Measurements from ENCODE around the gene TSPEAR.

Gene TSPEAR

GRCh38 chr21:44527983-44528633 lies 183.3 kb downstream of the TSPEAR start:
- no peak for DNase-seq (ENCODE audit: low spot score)

GRCh38 chr21:44527156-44527982 lies 184.0 kb downstream of the TSPEAR start:
- no peak for DNase-seq (ENCODE audit: low spot score)

- no peak for DNase-seq (ENCODE audit: low spot score)
Observed at GRCh38 chr21:44526096-44526997, 185.0 kb downstream of the TSPEAR start.

DNA sequence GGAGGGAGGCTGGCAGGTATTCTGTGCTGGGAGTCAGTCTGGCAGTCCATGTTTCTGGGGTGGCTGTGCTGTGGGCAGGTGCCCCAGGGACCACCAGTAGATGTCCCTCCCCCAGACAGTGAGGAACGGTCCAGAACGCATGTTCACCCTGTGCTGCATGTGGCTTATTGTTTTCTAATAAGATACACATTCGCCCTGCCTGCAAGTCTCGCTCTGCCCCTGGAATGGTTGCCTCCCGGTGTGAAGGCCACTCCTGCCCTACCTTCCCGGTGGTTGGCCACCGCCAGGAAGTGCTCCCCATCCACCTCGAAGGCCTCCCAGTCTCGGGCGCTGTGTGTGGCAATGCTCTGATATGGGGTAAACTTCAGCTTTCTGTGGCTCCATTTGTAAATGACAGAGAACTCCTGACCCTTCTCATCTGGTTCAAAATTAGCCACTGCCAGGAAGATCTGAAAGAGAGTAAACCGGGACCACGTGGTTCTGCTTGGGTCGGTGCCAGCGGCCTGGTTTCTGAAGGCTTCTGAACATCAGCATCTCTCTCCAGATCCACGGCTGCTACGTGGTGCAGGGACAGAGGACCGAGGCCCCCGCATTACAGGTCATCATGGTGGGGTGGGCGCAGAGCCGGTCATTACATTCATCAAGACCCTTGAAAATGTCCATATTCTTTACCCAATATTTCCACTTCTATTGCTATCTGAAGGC lies 185.8 kb downstream of the TSPEAR start:
- DNase-seq (ENCODE audit: low spot score): no peak

DNA sequence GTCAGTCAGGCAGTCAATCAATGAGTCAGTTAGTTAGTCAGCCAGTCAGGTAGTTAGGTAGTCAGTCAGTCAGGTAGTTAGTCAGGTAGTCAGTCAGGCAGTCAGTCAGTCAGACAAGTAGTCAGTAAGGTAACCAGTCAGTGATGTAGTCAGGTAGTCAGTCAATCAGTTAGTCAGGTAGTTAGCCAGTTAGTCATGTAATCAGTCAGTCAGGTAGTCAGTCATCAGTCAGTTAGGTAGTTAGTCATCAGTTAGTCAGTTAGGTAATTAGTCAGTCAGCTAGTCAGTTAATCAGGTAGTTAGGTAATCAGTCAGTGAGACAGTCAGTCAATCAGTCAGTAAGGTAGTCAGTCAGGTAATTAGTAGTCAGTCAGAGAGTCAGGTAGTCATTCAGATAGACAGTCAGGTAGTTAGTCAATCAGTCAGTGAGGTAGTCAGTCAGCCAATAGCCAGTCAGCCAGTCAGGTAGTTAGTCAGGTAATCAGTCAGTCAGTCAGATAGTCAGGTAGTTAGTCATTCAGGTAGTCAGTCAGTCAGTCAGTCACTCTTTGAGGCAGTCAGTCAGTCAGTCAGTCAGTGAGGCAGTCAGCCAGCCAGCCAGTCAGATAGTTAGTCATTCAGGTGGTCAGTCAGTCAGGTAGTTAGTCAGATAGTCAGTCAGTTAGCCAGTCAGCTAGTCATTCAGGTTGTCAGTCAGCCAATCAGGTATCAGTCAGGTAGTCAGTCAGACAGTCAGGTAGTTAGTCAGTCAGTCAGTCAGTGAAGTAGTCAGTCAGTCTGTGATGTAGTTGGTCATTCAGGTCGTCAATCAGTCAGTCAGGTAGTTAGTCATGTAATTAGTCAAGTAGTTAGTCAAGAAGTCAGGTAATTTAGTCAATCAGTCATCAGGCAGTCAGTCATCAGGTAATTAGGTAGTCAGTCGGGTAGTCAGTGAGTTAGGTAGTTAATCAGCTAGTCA lies 186.7 kb downstream of the TSPEAR start:
- DNase-seq (ENCODE audit: low spot score): no peak

- no peak for DNase-seq (ENCODE audit: low spot score)
Observed at GRCh38 chr21:44523567-44524413, 187.6 kb downstream of the TSPEAR start.

DNA sequence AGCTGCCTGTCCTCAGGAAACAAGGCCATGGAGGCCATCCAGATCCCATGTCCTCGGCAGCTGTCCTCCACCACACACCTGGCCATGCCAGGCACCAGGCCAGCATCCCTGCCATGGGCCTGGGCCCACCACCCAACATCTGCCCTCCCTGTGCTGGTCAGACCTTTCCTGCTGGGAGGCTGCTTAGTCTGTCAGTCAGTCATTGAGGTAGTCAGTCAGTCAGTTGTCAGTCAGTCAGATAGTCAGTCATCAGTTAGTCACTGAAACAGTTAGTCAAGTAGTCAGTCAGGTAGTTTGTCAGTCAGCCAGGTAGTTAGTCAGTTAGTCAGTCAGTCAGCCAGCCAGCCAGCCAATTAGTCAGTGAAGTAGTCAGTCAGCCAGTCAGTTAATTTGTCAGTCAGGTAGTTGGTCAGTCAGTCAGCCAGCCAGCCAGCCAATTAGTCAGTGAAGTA lies 188.6 kb downstream of the TSPEAR start:
- DNase-seq (ENCODE audit: low spot score): no peak

- no peak for DNase-seq (ENCODE audit: low spot score)
Observed at GRCh38 chr21:44521928-44522752, 189.2 kb downstream of the TSPEAR start.

- no peak for DNase-seq (ENCODE audit: low spot score)
Observed at GRCh38 chr21:44521301-44521927, 190.0 kb downstream of the TSPEAR start.

DNA sequence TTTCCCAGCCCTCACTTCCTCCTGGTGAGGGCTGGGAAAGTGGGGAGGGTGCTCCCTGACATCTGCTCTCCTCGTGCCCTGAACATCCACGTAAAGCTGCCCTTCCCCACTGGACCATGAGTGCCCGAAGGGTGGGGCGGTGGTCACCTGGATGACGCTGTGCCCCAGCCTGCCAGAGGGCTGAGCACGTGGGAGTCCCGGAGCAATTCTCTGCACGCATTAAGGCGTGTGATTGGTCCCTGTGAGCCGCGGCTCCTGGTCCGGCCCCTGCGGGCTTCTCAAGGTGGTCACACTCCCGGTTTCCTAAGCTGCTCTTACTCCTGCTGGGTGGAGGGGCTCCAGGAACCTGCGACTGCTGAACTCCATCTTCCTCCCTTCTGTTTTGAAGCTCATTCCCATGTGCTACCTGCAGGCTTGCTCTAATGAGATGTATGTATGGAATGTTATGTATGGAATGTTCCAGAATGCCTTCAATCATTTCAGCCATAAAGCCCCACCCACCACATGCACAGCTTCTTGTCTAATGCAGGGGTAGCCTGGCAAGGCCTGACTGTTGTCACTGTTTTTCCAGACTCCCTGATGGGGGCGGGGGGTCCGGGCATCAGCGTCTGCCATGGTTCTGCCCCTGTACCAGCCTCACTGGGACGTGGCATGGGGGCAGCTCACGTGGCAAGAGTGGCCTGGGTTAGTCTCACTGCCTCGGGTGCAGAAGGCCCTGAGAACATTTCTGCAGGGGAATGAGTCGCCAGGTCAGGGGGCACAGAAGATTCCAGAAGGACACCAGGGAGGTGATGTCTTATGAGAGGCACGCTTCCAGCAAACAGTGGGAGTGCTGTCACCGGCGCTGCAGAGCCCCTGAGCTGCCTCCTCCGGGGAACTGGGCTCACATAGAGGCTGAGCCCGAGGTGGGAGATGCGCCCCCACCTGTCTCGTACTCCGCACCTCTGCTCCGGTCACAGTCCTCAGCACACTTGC lies 190.8 kb downstream of the TSPEAR start:
- no peak for DNase-seq (ENCODE audit: low spot score)

GRCh38 chr21:44519346-44520325 lies 191.7 kb downstream of the TSPEAR start:
- DNase-seq (ENCODE audit: low spot score): no peak

DNA sequence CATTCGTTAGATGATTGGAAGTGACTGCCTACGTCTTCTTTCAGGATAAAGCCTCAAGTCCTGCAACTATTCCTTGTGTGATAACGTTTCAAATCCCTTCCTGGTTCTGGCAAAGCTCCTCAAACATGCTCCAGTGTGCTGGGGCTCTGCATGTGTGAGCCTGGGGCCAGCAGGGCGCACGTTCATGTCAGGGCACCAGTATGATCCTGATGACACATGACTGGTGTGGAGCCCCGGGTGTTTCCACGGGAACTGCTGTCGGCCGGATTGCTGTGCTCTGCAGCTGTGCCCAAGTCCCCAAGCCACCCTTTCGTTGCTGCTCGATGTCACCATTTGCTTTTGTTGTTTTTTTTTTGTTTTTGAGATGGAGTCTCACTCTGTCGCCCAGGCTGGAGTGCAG lies 192.7 kb downstream of the TSPEAR start:
- no peak for DNase-seq (ENCODE audit: low spot score)

- no peak for DNase-seq (ENCODE audit: low spot score)
Observed at GRCh38 chr21:44517175-44517899, 194.0 kb downstream of the TSPEAR start.

DNA sequence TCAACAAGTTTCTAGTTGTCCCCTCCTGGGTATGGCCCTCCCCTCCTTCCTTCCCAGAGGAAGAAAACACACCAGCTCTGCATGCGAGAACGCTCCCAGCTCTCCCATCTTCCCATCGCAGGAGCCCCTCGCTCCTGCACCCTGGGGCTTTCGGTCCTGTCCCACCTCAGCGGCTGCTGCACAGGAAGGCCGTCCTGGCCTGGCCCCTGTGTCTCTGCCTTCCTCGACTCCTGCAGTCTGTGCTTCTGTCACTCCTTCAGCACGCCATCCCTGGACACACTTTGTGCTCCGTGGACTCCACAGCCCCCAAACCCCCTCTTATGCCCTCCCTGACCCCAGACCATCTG lies 194.6 kb downstream of the TSPEAR start:
- DNase-seq (ENCODE audit: low spot score): no peak

DNA sequence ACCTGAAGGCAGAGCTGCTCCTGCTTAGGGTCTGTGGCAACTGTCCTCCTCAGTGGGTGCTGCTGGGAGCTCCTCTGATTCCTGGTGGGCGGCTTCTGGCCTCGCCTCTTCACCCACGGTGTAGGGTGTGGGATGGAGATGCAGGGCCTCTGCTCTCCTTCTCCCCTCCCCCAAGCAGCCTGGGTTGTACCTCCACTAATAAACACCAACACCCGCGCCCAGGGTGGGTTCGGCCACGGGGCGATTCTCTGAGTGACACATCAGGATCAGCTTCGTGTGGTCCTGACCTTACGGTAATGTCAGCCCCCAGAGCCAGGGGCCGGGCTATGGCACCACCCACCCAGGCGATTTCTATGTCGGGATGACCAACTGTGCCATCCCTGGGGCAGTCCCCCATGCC lies 195.0 kb downstream of the TSPEAR start:
- DNase-seq (ENCODE audit: low spot score): no peak

All from CD4-positive, alpha-beta T cell treated with Interleukin-6 at 100 ng/mL for 8 hours (primary cell).